Stimulated activated CD8-positive, alpha-beta memory T cell treated with anti-CD3 and anti-CD28 coated beads, Interleukin-7, amount 100 ng/mL, for 4 hours (primary cell): Measurements from ENCODE around the gene ECHDC3.
A peak's percentile ranks its signal among the peaks of the same experiment; 100 is the strongest.
"Not testable (repeated sequence)": the region's sequence is repeated elsewhere in the genome, so short reads cannot be mapped to it uniquely, and the experiment has no call there.

ENCODE experiments used
- DNase-seq, 2 donors: peaks; one replicate each; pipeline ENCODE4 v3.0.0-alpha.2; 2020; ENCODE audit warnings: low read depth in 2 of 2

The ECHDC3 gene

GRCh38 chr10:11742009-11742778 lies at the start of gene ECHDC3:
Gene ECHDC3 (plus strand): TSS chr10:11742382. CDS start chr10:11742577, 195 bp downstream.
- DNase-seq = peak; percentile 5 to 32

- DNase-seq = no peak
Observed at GRCh38 chr10:11693376-11693775, 48.8 kb upstream of the ECHDC3 start.

- DNase-seq = no peak
Observed at GRCh38 chr10:11695779-11696178, 46.4 kb upstream of the ECHDC3 start.

- no peak for DNase-seq
Observed at GRCh38 chr10:11697718-11698527, 44.3 kb upstream of the ECHDC3 start.

GRCh38 chr10:11698691-11699549 lies 43.3 kb upstream of the ECHDC3 start:
- no peak for DNase-seq

- DNase-seq = no peak
Observed at GRCh38 chr10:11699550-11700097, 42.6 kb upstream of the ECHDC3 start.

- no peak for DNase-seq
Observed at GRCh38 chr10:11700539-11700938, 41.6 kb upstream of the ECHDC3 start.

- no peak for DNase-seq
Observed at GRCh38 chr10:11701451-11702095, 40.6 kb upstream of the ECHDC3 start.

GRCh38 chr10:11702264-11702663 lies 39.9 kb upstream of the ECHDC3 start:
- DNase-seq = no peak

GRCh38 chr10:11704092-11704491 lies 38.1 kb upstream of the ECHDC3 start:
- no peak for DNase-seq

GRCh38 chr10:11705722-11706121 lies 36.5 kb upstream of the ECHDC3 start:
- no peak for DNase-seq

- no peak for DNase-seq
Observed at GRCh38 chr10:11706895-11707567, 35.2 kb upstream of the ECHDC3 start.

GRCh38 chr10:11707624-11708350 lies 34.4 kb upstream of the ECHDC3 start:
- no peak for DNase-seq

GRCh38 chr10:11708801-11709200 lies 33.4 kb upstream of the ECHDC3 start:
- DNase-seq = not testable (repeated sequence)

- DNase-seq = no peak
Observed at GRCh38 chr10:11712744-11713143, 29.4 kb upstream of the ECHDC3 start.

- DNase-seq = no peak
Observed at GRCh38 chr10:11713186-11713743, 28.9 kb upstream of the ECHDC3 start.

GRCh38 chr10:11713963-11714362 lies 28.2 kb upstream of the ECHDC3 start:
- DNase-seq = no peak

- DNase-seq = no peak
Observed at GRCh38 chr10:11714750-11715365, 27.3 kb upstream of the ECHDC3 start.

GRCh38 chr10:11715815-11716494 lies 26.2 kb upstream of the ECHDC3 start:
- no peak for DNase-seq
